T follicular helper cell (primary cell): ENCODE data around the gene USP17L5.
A peak's percentile ranks its signal among the peaks of the same experiment; 100 is the strongest.
"Not testable (repeated sequence)": the region's sequence is repeated elsewhere in the genome, so short reads cannot be mapped to it uniquely, and the experiment has no call there.

ENCODE experiments used
- DNase-seq: peaks from one replicate; pipeline ENCODE4 v3.0.0-alpha.2; 2020; ENCODE audit warnings: low read depth
- total RNA-seq, 2 experiments: gene quantifications; one replicate each; lab custom pipeline; 2026; lab: John Stamatoyannopoulos, UW

USP17L5 gene, protein sequence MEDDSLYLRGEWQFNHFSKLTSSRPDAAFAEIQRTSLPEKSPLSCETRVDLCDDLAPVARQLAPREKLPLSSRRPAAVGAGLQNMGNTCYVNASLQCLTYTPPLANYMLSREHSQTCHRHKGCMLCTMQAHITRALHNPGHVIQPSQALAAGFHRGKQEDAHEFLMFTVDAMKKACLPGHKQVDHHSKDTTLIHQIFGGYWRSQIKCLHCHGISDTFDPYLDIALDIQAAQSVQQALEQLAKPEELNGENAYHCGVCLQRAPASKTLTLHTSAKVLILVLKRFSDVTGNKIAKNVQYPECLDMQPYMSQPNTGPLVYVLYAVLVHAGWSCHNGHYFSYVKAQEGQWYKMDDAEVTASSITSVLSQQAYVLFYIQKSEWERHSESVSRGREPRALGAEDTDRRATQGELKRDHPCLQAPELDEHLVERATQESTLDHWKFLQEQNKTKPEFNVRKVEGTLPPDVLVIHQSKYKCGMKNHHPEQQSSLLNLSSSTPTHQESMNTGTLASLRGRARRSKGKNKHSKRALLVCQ
- total RNA-seq = 0 reads per million in 2 experiments

DNA sequence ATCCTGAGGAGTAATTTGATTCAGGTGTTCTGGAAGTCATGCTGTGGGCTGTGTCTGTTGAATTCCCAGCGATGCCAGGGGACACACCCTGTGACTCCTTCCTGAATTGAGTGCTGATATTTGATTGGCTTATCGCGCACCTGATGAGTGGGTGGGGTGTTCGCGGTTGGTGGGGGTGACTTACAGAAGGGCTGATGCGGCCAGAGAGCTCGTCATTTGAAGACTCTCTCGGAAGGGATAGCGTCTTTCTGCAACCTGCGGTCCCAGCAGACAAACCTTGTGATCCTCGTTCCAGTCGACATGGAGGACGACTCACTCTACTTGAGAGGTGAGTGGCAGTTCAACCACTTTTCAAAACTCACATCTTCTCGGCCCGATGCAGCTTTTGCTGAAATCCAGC is at the start of gene USP17L5:
TSS of gene USP17L5 (plus strand) at position 301 of the 400 bp plus-strand sequence. CDS start at position 301, 0 bp downstream.
- not testable (repeated sequence) for DNase-seq

DNA sequence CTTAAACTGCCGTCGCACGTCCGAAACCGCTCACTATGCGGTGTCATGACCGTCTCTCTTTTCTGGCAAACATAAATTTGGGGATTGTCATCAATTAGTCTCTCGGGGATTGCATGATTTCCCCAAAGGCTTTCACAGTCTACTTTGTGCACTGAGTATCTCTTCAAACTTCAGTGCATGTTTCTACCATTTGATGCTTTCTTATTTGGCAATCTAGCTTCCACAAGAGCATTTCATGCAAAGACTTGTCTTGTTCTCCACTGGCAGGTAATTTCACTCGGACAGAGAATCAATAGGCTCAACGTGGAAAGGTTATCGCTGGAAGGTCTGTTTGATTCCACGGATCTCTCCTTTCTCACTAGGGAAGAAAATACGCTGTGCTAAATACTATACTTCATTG is 15.0 kb upstream of the USP17L5 start:
- DNase-seq = not testable (repeated sequence)

- DNase-seq = not testable (repeated sequence)
Measured at GRCh38 chr4:9324865-9325264, 14.3 kb upstream of the USP17L5 start, which contains the start of gene USP17L24. TSS of gene USP17L24 (plus strand) at chr4:9325165. CDS start at chr4:9325165, 0 bp downstream.

DNA sequence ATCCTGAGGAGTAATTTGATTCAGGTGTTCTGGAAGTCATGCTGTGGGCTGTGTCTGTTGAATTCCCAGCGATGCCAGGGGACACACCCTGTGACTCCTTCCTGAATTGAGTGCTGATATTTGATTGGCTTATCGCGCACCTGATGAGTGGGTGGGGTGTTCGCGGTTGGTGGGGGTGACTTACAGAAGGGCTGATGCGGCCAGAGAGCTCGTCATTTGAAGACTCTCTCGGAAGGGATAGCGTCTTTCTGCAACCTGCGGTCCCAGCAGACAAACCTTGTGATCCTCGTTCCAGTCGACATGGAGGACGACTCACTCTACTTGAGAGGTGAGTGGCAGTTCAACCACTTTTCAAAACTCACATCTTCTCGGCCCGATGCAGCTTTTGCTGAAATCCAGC is 9.6 kb upstream of the USP17L5 start, which contains the start of gene USP17L25:
TSS of gene USP17L25 (plus strand) at position 301 of the 400 bp plus-strand sequence. CDS start at position 301, 0 bp downstream.
- DNase-seq = not testable (repeated sequence)

GRCh38 chr4:9334358-9334757 is 4.8 kb upstream of the USP17L5 start, which contains the start of gene USP17L26:
TSS of gene USP17L26 (plus strand) at chr4:9334658. CDS start at chr4:9334658, 0 bp downstream.
- not testable (repeated sequence) for DNase-seq

DNA sequence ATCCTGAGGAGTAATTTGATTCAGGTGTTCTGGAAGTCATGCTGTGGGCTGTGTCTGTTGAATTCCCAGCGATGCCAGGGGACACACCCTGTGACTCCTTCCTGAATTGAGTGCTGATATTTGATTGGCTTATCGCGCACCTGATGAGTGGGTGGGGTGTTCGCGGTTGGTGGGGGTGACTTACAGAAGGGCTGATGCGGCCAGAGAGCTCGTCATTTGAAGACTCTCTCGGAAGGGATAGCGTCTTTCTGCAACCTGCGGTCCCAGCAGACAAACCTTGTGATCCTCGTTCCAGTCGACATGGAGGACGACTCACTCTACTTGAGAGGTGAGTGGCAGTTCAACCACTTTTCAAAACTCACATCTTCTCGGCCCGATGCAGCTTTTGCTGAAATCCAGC is 4.6 kb downstream of the USP17L5 start, which contains the start of gene USP17L27:
TSS of gene USP17L27 (plus strand) at position 301 of the 400 bp plus-strand sequence. CDS start at position 301, 0 bp downstream.
- DNase-seq = not testable (repeated sequence)

DNA sequence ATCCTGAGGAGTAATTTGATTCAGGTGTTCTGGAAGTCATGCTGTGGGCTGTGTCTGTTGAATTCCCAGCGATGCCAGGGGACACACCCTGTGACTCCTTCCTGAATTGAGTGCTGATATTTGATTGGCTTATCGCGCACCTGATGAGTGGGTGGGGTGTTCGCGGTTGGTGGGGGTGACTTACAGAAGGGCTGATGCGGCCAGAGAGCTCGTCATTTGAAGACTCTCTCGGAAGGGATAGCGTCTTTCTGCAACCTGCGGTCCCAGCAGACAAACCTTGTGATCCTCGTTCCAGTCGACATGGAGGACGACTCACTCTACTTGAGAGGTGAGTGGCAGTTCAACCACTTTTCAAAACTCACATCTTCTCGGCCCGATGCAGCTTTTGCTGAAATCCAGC is 9.4 kb downstream of the USP17L5 start, which contains the start of gene USP17L28:
TSS of gene USP17L28 (plus strand) at position 301 of the 400 bp plus-strand sequence. CDS start at position 301, 0 bp downstream.
- DNase-seq = not testable (repeated sequence)

- not testable (repeated sequence) for DNase-seq
Measured at GRCh38 chr4:9350866-9351265, 11.7 kb downstream of the USP17L5 start.

DNA sequence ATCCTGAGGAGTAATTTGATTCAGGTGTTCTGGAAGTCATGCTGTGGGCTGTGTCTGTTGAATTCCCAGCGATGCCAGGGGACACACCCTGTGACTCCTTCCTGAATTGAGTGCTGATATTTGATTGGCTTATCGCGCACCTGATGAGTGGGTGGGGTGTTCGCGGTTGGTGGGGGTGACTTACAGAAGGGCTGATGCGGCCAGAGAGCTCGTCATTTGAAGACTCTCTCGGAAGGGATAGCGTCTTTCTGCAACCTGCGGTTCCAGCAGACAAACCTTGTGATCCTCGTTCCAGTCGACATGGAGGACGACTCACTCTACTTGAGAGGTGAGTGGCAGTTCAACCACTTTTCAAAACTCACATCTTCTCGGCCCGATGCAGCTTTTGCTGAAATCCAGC is 14.1 kb downstream of the USP17L5 start, which contains the start of gene USP17L29:
TSS of gene USP17L29 (plus strand) at position 301 of the 400 bp plus-strand sequence. CDS start at position 301, 0 bp downstream.
- not testable (repeated sequence) for DNase-seq

- DNase-seq = not testable (repeated sequence)
Measured at GRCh38 chr4:9362829-9363228, 23.6 kb downstream of the USP17L5 start, which contains the start of gene USP17L30. TSS of gene USP17L30 (plus strand) at chr4:9363129. CDS start at chr4:9363129, 0 bp downstream.

DNA sequence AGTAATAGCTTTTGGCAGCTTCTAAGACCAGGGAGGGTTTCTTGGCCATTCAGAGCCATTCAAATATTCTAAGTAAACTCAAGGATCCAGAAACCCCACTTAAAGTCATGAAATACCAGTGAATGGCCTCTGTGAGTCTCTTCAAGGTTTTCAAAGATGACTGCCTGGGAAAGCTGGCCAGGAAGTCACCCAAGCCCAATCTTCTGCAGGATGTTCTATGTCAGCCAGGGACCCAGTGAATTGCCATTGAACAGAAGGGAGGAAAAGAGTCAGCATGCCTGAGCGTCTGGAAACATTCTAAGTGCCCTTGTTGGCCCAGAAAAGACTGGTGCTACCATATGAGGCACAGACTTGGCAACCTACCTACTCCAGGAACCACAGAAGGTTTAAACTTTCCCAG is 40.7 kb downstream of the USP17L5 start:
- not testable (repeated sequence) for DNase-seq

DNA sequence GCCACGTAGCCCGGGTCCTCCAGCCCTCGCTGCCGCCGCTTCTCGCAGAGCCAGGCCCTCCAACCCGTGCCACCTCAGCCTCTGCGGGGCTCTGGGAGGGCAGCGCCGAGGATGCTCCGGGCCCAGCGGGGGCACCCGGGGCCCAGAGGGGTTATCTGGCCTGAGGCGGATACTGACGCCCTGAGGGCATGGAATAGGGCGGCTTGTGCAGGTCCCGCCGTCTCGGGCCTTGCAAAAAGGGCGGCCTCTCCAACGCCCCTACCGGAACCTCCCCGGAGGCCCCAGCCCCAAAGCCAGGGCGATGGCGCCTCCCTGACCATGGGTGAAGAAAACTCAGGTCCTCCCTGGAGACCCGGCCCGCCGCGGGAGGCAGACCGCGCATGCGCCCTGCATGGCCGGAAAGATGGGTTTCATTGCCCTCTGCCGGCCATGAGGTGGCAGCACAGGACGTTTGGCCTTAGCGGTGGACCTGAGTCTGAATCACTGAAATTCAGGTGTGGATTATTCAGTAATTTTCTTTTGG is 41.9 kb downstream of the USP17L5 start:
- peak; percentile 31 for DNase-seq

DNA sequence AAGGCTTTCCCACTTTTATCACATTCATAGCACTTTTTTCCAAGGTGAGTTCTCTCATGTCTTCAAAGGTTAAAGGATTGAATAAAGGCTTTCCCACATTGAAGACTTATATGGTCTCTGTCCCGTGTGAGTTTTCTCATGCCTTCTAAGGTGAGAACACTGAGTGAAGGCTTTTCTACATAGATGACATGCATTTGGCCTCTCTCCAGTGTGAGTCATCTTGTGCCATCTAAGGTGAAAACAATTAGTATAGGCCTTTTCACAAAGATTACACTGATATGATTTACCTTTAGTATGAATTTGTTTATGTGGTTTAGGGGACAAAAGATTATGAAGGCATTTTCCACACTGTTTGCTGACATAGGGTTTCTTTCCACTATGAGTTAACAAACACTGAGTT is 44.9 kb downstream of the USP17L5 start:
- no peak for DNase-seq

DNA sequence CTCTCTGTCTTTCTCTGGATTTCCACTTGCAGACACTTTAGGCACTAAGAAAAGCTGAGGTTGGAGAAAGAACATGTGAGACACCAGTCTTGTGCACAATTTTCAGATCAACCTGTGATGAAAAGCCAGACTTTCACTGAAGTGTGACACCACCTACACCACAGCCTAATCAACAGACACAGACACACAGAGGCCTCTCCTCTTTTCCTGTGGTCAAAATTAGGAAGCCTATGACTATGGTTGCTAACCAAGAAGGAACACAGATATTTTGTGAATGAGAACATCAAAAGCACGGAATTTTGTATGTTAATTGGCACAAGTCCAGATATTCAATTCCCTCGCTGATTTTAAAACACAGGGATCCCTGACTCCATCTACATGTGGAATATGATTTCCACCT is 49.8 kb downstream of the USP17L5 start:
- DNase-seq = not testable (repeated sequence)
